OCI-M1 (cell line): Measurements from ENCODE around the gene RHEX.

ENCODE experiments used
- DNase-seq: peaks from one replicate; lab custom pipeline; 2025; lab: John Stamatoyannopoulos, UW

RHEX gene

DNA sequence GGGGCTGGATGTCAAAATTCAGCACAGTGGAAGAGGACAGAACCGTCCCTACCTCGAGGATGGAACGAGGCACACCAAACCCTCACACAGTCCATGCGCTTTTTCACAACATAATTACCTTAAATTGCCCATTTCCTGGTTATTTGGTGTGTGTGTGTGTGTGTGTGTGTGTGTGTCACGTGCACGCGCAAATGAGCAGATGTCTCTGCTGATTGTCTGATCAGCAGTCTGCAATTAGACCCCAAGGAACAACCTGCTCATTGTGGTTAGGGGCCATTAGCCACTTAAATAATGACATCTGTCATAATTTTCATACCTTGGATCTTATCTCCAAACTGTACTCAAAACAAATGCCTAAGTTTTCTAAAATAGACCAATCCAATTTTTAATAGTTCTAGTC is 41.1 kb downstream of the RHEX start:
- DNase-seq, result peak; percentile 21

DNA sequence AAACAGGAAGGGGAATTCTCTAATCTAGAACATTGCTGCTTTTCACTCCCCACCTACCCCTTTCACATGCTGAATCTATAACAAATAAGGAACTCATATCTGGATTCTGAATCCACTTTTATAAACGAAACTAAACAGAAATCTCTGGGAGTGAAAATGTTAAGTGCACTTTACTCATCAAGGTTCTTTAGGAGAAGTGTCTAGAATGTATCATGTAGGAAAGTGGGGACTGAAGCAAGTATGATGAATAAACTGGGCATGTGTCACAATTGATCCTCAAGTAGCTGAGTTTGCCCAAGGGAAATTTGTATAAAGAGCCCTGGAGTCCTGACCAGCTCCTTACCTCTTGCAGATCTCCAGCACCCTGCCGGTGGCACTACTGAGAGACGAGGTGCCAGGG is 44.4 kb downstream of the RHEX start:
- peak; percentile 19 for DNase-seq

DNA sequence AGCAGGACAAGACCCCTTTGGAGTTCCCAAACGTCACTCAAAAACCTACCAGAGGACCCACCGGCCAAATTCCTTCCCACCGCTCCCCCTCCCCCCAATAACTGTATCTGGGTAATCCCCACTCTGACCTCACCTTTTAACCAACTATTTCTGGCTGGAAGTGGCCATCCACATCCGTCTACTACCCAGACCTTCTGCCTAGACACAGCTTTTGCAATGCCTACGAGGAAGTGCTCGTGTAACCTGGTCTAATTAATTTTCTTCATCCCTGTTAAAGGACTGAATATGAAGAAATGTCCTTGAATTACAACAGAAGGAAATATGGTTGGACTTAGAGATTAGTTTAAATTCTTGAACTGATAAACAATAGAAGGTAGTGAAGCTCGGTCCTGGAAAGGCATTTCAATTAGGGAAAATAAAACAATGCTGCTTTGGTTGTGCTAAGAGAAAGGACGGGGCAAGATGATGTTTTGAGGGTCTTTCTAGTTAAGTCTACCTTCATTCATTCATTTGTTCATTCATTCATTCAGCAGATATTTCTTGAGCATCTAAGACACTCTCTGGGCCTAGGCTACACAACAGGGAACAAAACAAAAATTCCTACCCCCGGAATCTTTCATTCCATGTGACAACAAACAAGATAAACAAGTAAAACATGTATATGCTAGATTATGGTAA is 45.4 kb downstream of the RHEX start:
- no peak for DNase-seq

DNA sequence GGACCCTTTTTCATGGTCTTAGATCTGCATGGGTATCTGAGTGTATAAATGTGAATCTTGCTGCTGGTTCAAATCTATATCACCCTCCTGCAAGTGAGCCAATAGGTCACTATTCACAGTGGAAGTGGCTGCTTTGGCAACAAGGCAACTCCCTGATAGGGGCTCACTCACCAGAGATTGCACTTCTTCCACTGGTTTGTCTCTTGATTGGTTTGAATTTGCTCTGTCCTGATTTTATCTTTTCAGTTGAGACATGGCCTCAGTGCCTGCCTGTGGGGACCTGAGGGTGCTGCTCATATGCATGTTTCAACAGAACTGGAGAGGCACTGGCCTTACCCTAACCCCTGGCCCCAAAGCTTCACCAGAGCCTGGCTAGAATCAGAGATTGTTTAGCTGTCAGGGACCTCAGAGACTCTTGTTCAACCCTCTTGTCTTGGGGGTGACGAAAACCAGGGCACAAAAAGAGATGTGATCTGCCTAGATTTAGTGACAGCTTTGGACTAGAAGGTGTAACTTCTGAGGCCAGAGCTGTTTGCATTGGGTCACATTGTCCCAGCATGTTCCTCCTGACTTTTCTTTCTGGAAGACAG is 47.3 kb downstream of the RHEX start:
- peak; percentile 65 for DNase-seq

DNA sequence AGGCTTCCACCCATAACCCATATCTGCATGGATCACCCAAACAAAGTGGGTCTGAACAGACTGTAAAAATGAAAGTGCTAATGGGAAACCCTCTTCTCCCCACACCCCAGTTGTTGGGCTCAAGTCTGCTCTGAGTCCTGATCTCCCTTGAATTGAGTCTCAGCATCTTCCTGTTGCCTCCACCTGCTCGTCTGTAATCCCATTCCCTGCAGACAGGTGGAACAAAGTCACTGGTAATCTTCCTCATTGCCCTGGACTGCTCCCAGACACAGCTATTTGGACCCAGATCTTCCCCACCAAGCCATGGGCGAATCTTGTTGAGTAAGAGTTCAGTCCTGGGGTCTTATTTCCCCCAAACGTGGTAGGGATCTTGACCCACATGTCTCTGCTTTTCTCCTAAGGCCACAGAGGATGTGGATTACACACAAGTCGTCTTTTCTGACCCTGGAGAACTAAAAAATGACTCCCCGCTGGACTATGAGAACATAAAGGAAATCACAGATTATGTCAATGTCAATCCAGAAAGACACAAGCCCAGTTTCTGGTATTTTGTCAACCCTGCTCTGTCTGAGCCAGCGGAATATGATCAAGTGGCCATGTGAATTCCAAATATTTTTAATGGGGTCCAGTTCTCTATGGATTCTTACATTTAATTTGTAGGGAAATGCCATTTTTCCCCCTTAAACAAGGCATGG is 48.5 kb downstream of the RHEX start:
- no peak for DNase-seq

DNA sequence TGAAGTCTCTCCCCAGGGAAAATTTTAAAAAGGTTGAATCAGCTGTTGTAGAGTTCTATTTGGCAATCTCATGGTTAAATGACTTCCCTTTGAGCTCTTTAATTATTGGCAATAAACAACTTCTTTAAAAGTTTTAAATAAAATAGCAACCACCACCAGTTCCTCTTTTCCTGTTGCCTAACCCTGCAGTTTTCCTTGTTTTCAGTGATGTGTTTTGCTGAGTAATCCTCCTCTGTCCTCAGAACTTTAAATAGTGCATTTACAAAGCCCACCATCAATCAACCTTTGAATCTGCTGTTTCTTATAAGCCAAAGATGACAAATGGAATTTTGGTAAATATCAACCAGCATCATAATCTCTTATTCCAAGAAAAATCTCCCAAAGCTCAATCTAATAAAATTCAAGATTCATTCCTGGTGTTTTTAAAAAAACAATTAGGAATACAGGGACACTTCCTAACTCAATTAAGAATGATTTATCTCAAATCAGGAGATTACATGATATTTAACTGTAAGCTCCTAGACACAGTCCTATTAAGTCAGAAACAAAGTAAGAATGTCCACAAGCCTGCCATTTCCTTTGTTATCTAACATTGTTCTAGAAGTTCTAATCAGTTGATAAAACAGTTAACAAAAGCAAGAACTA is 49.4 kb downstream of the RHEX start:
- DNase-seq, result peak; percentile 74

DNA sequence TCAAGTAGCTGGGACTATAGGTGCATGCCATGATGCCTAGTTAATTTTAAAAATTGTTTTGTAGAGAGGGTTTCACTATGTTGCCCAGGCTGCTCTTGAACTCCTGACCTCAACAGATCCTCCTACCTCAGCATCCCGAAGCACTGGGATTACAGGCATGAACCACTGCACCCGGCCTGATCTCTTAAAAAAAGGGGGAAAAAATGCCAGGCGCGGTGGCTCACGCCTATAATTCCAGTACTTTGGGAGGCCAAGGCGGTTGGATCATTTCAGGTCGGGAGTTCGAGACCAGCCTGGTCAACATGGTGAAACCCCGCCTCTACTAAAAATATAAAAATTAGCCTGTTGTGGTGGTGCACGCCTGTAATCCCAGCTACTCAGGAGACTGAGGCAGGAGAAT is 51.0 kb downstream of the RHEX start:
- no peak for DNase-seq

DNA sequence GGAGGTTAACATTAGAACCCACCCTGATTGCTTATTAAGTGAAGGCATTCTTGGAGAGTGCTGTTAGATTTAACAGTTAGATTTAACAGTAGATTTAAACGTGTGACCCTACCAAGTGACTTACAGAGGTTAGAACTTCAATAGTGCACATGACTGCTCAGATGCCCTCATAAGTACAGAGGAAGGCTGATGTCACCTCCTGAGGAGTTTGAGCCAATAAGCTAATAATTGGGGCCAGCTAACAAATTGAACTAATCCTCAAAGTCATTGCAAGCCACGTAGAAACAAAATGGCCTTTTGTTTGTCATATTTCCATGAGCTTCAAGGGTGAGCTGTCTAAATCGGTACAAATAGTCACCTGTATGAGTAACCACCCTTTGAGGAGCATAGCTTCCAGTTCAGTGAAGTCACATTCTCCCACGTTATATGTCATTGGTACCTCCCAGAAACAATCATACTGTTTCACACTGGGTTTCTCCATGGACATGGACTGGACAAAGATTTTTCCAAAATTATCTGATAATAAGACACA is 52.6 kb downstream of the RHEX start:
- DNase-seq, result no peak

DNA sequence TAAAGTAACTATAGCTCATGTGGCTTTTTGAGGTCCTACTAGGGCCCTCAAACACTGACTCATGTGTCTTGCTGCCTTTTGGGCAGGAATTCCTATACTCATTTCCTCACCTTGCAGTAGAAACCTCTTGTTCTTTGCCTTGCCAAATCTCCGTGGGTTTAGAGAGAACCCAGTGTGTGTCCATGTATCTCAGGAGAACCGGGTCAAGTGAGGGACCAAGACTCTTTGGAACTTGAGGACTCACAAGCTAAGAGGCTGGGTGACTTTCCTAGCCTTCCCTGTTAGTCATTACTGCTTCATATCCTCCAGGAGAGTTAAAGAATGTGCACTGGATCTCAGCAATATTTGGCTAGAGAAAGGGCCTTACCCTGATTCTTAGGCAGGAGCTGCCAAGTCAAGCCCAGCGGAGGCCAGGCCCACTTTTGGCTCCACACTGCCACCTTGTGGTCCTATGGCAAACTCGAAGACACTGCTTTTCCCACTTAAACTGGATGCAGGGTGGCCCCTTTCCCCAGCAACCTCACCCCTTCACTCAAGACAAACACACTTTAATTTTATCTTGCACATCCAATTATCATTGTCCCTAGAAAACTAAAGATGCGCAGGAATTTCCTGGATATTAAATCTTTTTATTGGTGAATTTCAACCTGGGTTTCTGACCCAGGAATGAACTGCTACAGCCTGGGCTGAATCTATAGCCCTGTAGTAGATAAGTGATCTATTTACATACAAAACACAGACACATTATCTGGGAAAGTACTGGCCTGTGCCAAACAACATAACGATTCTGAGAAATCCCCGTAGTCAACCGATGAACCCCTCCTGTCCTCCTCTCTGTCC is 53.6 kb downstream of the RHEX start:
- DNase-seq, result peak; percentile 92

DNA sequence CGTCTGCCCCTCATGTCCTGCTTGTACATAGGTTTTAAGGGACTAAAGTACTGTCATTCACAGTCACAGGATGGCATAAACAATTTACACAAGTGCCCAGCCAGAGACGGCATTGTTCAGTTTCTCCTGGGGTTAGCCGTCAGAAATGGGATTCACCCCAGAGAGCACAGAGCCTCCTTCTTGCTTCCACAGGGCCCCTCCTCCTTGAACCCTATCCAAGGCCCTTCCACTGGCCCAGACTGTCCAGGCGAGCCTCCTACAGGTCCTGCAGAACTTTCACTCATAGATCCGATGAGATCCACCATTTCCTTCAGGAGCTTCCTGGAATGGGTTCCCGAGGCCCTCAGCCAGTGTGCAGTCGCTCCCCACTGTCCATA is 54.2 kb downstream of the RHEX start:
- DNase-seq, result no peak

DNA sequence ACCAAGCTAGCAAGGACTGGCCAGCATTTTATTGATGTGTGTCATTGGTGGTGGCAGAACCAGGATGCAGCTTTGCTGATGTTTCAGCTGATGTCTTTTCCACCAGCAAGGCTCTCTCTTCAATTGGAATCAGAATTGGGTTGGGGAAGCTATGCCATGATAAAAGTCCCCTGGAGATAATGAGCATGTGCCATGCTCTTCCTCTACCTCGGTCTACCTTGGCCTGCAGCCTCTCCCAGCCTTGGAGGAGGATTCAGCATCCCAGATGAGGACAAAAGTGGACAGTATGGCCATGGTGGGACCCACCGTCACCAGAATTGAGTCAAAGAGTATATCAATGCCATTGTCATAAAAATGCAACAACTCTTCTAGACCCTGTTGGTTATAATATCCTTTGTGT is 55.7 kb downstream of the RHEX start:
- DNase-seq, result no peak

DNA sequence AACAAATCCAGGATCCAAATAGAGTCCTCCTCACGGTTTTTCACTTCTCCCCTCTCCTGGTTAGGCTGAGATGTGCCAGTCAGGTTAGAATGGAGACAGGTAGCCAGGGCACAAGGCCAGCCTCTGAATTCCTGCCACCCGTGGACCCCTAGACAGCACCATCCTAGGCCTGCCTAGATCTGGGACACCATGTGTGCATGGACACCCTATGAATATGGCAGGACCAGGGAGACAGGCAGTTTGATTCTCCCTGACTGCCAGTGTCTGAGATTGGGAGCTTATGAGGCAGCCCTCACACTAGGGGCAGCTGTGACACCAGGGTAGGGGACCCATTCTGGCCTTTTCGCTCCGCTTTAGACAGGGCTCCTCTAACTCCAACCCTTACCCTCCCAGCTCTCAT is 56.7 kb downstream of the RHEX start:
- DNase-seq, result no peak

DNA sequence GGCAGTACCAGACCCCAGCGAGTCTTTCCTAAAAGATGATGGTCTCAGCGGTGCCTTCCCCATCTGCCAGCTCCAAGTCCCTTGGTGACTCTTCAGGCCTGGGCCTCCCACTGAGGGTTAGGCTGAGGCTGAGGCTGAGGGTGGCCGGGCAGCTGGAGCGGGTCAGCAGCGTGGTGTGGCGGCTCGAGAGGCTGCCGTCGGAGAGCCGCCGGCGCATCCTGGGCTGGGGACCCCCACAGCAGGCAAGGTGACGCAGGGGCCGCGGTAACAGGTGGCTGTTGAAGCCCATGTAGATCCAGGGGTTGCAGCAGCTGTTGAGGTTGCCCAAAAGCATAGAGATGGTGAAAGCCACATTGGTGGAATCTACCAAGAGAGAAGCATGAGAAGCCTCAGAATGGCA is 57.2 kb downstream of the RHEX start:
- DNase-seq, result no peak

DNA sequence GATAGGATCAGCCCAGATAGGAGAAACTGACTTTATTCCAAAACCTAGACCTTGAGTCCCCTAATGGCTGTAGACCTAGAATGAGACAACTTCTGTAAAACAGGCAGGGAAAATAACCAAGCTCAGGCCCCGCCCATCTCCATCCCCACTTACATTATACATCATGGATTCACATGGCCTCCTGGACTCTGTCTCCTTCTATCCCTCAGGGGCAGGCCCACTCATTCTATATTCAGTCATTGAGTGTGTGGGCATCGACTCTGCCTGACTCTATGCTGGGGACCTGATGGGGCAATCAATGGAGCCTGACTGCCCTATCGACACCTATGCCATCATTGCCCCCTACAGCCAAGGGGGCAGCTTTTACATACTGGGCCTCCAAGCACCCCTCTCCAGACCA is 57.8 kb downstream of the RHEX start:
- no peak for DNase-seq

DNA sequence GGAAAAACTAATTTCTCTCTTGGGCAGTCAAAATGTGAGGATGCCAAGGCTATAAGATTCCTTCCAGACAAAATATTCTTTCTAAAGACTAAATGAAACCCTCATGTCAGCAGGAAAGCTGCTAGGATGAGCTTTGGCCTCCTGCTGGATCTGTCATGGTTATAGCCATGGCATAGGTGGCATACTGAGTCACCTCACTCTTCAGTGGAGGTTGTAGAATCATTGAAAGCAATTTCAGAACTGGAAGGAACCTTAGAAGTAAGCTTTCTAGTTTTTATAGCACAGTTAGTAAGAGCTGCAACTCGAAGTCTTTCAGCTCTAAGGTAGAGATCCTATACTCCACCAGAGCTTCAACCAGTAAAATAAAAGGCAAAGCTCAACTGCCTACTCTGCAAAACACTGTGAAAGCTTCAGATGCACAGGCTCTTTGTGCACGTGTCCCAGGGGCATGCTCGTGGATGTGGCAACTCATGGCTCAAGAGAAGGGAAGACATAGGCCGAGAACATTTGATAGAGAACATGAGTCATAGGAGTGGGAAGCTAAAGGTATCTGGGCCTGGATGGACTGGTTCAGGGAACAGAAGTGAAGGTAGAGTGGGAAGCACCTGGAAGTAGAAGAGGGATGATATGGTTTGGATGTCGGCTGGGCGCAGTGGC is 58.4 kb downstream of the RHEX start:
- DNase-seq, result no peak

DNA sequence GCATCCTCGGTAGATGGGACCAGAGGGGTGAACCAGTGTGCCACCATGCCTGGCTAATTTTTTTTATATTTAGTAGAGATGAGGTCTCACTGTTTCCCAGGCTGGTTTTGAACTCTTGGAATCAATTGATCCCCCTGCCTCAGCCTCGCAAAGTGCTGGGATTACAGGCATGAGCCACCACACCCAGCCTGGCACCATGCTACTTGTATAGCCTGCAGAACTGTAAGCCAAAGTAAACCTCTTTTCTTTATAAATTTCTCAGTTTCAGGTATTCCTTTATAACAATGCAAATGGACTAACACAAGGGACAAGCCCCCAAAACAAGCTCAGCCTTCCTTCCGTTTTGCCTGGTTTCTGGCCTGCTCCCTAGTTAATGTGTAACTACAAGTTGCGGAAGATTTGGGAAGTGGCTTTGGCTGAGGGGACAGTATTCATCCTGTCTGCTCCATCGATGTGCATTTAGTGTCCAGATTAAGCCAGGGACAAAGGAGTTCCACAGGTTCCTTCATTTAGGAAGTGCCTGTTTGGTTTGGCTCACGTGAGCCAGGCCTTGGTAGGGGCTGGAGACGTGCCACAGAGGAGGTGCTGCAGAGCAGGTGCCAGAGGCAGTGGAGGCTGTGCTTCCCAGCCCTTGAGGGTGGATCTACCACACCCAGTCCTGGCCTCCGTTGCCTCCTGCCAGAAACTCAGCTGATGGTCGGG is 59.8 kb downstream of the RHEX start:
- no peak for DNase-seq

DNA sequence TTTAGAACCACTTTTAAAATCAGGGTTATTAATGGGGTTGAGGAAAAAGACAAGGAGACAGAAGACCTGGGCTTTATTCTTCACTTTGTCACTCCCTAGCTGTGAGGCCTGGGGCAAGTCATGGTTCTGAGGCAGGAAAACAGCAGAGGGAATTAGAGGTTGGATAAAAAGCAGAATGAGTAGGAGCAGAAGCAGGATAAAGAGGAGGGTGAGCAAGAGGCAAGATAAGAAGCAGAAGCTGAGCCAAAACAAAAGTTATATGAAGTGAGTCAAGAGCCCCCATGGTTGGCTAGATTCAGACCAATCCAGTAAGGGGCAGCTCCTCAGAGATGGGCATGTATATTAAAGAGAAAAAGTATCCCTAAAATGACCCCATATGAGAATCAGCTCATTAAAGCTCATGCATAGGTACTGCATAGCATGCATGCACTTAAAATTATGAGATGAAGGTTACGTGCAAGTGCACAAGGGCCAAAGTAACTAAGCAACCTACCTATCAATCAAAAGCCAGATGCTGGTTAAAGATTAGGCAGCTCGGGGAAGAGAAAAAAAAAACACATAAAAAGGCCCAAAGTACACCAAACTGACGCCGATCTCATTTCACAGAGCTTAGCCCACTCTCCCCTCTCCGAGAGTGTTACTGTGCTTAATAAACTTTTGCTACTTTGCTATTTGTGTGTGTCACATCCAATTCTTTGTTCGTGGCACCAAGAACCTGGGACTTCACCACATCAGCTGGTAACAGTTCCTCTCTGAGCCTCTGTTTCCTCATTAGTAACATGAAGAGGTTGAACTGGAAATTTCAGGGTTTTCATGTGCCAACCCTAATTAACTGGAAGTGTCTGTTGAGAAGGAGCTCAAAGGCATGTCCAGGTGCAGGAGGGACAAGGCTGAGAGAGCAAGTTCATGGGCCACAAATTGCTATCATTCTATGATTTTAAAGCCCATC is 62.0 kb downstream of the RHEX start:
- peak; percentile 52 for DNase-seq

DNA sequence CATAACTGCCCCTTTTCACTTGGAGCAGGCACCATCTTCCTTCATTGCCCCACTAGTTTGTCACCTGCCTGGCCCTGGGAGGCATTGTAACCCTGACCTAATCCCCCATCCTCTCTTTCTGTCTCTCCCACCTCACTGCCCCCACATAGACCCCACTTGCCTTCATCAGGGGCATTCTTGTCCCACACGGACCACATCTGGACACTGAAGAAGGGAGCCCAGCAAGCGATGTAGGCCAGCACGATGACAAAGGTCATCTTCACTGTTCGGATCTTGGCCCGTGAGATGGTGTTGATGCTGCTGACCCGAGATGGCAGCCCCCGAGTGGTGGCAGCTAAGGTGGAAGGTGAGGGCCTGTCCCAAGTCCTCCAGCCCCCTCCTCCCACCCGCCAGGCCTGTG is 62.8 kb downstream of the RHEX start:
- DNase-seq, result no peak

DNA sequence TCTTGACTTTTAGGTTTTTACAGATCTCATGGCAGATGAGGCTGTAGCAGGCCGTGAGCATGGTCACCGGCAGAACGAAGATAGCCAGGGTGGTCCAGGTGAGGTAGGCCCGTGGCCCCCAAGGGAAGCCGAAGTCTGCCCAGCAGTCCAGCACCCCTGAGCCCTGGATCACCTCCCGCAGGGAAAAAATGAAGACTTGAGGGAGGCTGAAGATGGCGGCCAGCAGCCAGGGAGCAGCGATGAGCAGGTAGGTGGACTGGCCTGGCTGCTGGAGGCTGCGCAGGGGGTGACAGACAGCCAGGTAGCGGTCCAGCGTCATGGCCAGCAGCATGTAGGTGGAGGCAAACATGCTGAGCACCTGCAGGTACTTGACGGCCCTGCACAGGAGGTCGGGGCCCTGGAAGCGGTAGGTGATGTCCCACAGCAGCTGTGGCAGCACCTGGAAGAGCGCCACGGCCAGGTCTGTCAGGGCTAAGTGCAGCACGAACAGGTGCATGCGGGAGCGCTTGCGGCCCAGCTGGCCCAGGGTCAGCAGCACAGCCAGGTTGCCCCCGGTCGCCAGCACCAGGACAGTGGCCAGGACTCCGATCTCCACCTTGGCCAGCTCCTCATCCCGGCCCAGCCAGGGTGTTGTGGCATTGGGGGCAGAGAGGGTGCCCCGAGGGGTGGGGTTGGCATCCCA is 63.4 kb downstream of the RHEX start:
- DNase-seq, result no peak
